Measurements from ENCODE around the gene UST. TPM values are rescaled to one million over a fixed set of nuclear protein-coding genes. Genes with fewer than 3 reads are reported as not detected.

UST gene
- polyA plus RNA-seq, 1 donor (not counting 4 experiments of a cell fraction or from before 2014, with no cell fraction given): 6.1 TPM

- no peaks in the 10 kb centered on the region for H3K9me1 ChIP-seq (ENCODE audit: control insufficient read depth, extremely low read depth, insufficient read depth, low read length)
- H3K4me1 ChIP-seq (ENCODE audit: control insufficient read depth, extremely low read depth, insufficient read depth, low read length): no peaks in the 10 kb centered on the region
- no peak overlapping the region for H3K9ac ChIP-seq (ENCODE audit: control insufficient read depth, extremely low read depth, insufficient read depth, low read length)
- no peaks in the 10 kb centered on the region for H3K27me3 ChIP-seq (ENCODE audit: control insufficient read depth, extremely low read depth, insufficient read depth, low read length)
- H3K79me2 ChIP-seq (ENCODE audit: control insufficient read depth, insufficient read depth, low read length): no peaks in the 10 kb centered on the region
- no peaks in the 10 kb centered on the region for H3K9me3 ChIP-seq (ENCODE audit: control insufficient read depth, low read depth, low read length)
- no peak overlapping the region for H3K4me2 ChIP-seq (ENCODE audit: control insufficient read depth, extremely low read depth, insufficient read depth, low read depth, low read length)
- no peak for FAIRE-seq
- no peak for DNase-seq (ENCODE audit: low read depth, low spot score)
- H3K4me3 ChIP-seq (ENCODE audit: control insufficient read depth in 2 of 3, extremely low read depth in 1 of 3, insufficient read depth in 2 of 3, low read depth in 1 of 3, low read length in 3 of 3): no peak overlapping the region
- TF ChIP-seq CTCF (optimal IDR thresholded peaks at IDR 0.05 in 1 of 3, IDR thresholded peaks at IDR 0.05 in 1 of 3, conservative IDR thresholded peaks at IDR 0.05 in 1 of 3; ENCODE audit: extremely low read depth in 1 of 3, insufficient read depth in 2 of 3, low read length in 3 of 3) (no peak), EZH2 (IDR thresholded peaks at IDR 0.05; ENCODE audit: low read length) (no peak)
- no peaks in the 10 kb centered on the region for H3K36me3 ChIP-seq (ENCODE audit: control insufficient read depth in 2 of 2, extremely low read depth in 1 of 2, insufficient read depth in 2 of 2, low read length in 2 of 2)
- no peaks in the 10 kb centered on the region for H4K20me1 ChIP-seq (ENCODE audit: control insufficient read depth, extremely low read depth, insufficient read depth, low read length)
- no peak overlapping the region for H3K27ac ChIP-seq (ENCODE audit: control insufficient read depth, insufficient read depth, low read length)
- H2AFZ ChIP-seq (ENCODE audit: control insufficient read depth, low read length): no peak overlapping the region
- dilution Hi-C loops (cut with MboI; ENCODE audit: extremely low pct_ligation_motif_present, low sequenced_read_pairs): no loop called here
Measured at GRCh38 chr6:148723484-148723883, 23.3 kb upstream of the UST start.

- FAIRE-seq (no peak), DNase-seq (ENCODE audit: low read depth, low spot score) (no peak)
- no peak for TF ChIP-seq EZH2 (IDR thresholded peaks at IDR 0.05; ENCODE audit: low read length)
- TF ChIP-seq CTCF (optimal IDR thresholded peaks at IDR 0.05 in 1 of 3, IDR thresholded peaks at IDR 0.05 in 1 of 3, conservative IDR thresholded peaks at IDR 0.05 in 1 of 3; ENCODE audit: extremely low read depth in 1 of 3, insufficient read depth in 2 of 3, low read length in 3 of 3): no peak
- Histone ChIP-seq H2AFZ (ENCODE audit: control insufficient read depth, low read length) (no peak overlapping the region), H3K4me3 (ENCODE audit: control insufficient read depth in 2 of 3, extremely low read depth in 1 of 3, insufficient read depth in 2 of 3, low read depth in 1 of 3, low read length in 3 of 3) (no peak overlapping the region), H3K36me3 (ENCODE audit: control insufficient read depth in 2 of 2, extremely low read depth in 1 of 2, insufficient read depth in 2 of 2, low read length in 2 of 2) (no peaks in the 10 kb centered on the region), H4K20me1 (ENCODE audit: control insufficient read depth, extremely low read depth, insufficient read depth, low read length) (no peaks in the 10 kb centered on the region), H3K27me3 (ENCODE audit: control insufficient read depth, extremely low read depth, insufficient read depth, low read length) (no peaks in the 10 kb centered on the region), H3K9me1 (ENCODE audit: control insufficient read depth, extremely low read depth, insufficient read depth, low read length) (no peaks in the 10 kb centered on the region), H3K9me3 (ENCODE audit: control insufficient read depth, low read depth, low read length) (no peaks in the 10 kb centered on the region), H3K9ac (ENCODE audit: control insufficient read depth, extremely low read depth, insufficient read depth, low read length) (no peak overlapping the region), H3K27ac (ENCODE audit: control insufficient read depth, insufficient read depth, low read length) (no peak overlapping the region), H3K79me2 (ENCODE audit: control insufficient read depth, insufficient read depth, low read length) (no peaks in the 10 kb centered on the region), H3K4me1 (ENCODE audit: control insufficient read depth, extremely low read depth, insufficient read depth, low read length) (no peaks in the 10 kb centered on the region), H3K4me2 (ENCODE audit: control insufficient read depth, extremely low read depth, insufficient read depth, low read depth, low read length) (no peak overlapping the region)
- dilution Hi-C loops (cut with MboI; ENCODE audit: extremely low pct_ligation_motif_present, low sequenced_read_pairs): no loop called here
Measured at GRCh38 chr6:148724428-148724827, 22.4 kb upstream of the UST start.
